NT2/D1 (cell line): ENCODE results near the gene TALDO1.

Experiments
- DNase-seq: peaks from one replicate; pipeline ENCODE4 v3.0.0-alpha.2; 2011; ENCODE audit warnings: low read depth, low spot score
- H3K27me3 ChIP-seq: 2 replicates; pipeline ENCODE4 v1.6.0; 2011; ENCODE audit warnings: mild to moderate bottlenecking; ENCODE audit not compliant: insufficient read length, insufficient read depth
- H3K36me3 ChIP-seq: 2 replicates; pipeline ENCODE4 v1.6.1; 2011; ENCODE audit warnings: mild to moderate bottlenecking, low read length, mixed read lengths; ENCODE audit not compliant: insufficient read depth, insufficient read length
- H3K4me1 ChIP-seq: 2 replicates; pipeline ENCODE4 v1.5.1; 2011; ENCODE audit not compliant: insufficient read depth, insufficient read length
- H3K4me3 ChIP-seq: 2 replicates; pipeline ENCODE4 v1.5.1; 2011; ENCODE audit warnings: low read depth; ENCODE audit not compliant: insufficient read length
- H3K9ac ChIP-seq: 2 replicates; pipeline ENCODE4 v1.6.0; 2011; ENCODE audit warnings: low read depth; ENCODE audit not compliant: insufficient read length
- H3K9me3 ChIP-seq: 2 replicates; pipeline ENCODE4 v1.5.1; 2011; ENCODE audit warnings: mild to moderate bottlenecking, low read length; ENCODE audit not compliant: insufficient read depth
- SUZ12 ChIP-seq: IDR thresholded peaks from 2 replicates; pipeline ENCODE4 v1.6.1; 2011; ENCODE audit not compliant: insufficient read length, insufficient read depth; ENCODE audit errors: extremely low read depth
- YY1 ChIP-seq: IDR thresholded peaks from 2 replicates; pipeline ENCODE4 v1.6.1; 2011; ENCODE audit not compliant: insufficient read length, insufficient read depth
- ZNF274 ChIP-seq: IDR thresholded peaks from 2 replicates; pipeline ENCODE4 v1.6.1; 2011; ENCODE audit warnings: mild to moderate bottlenecking, low read depth, low read length

Gene TALDO1

DNA sequence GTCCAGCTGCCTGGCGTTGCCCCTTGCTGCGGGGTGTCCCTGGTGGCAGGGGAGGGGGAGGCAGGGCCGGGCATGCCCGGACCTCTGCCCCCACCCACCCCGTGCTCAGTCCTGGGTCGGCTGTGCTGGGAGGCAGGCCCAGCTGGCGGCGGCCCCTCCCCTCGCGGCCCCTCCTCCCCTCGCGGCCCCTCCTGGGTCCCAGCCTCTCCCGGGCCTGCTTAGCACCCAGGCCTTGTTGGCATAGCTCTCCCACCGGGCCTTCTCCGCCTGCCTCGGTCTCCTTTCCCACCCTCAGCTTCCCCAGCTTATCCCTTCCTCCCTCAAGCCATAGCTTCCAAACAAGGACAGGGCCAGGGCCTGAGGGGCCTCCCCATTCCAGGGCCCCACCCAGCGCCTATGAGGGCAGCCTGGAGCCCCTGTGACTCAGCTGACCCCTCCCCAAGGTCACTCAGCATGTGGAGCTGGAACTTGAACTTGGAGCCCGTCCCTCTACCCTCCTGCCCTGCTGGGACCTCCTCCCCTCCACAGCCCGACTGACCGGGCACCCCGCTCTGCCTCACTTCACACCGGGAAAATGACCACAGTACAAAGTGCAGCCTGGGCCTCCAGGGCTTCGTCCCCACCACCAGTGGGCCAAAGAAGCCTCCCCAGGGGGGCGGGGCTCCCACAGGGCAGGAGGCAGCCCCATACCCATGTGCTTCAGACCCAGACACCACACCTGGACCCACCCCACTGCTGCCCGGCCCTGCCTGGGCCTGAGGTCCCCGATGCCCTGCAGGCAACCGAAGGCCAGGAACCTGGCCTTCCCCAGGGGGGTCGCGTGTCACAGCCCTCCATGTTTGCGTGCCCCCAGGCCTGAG is 40.1 kb upstream of the TALDO1 start:
- H3K9ac ChIP-seq = peak overlapping the region; percentile 90
- H3K9me3 ChIP-seq = no peaks in the 10 kb centered on the region
- peaks cover 7% of the 10 kb centered on the region for H3K27me3 ChIP-seq
- TF ChIP-seq YY1 (no peak), SUZ12 (no peak), ZNF274 (no peak)
- H3K36me3 ChIP-seq = peaks cover 39% of the 10 kb centered on the region
- H3K4me3 ChIP-seq = peak overlapping the region; percentile 53
- no peak for DNase-seq
- H3K4me1 ChIP-seq = peaks cover 42% of the 10 kb centered on the region

GRCh38 chr11:707817-708420 is 39.3 kb upstream of the TALDO1 start:
- peak overlapping the region; percentile 90 for H3K9ac ChIP-seq
- no peak for DNase-seq
- no peak for TF ChIP-seq YY1
- TF ChIP-seq ZNF274 = no peak
- no peak for TF ChIP-seq SUZ12

DNA sequence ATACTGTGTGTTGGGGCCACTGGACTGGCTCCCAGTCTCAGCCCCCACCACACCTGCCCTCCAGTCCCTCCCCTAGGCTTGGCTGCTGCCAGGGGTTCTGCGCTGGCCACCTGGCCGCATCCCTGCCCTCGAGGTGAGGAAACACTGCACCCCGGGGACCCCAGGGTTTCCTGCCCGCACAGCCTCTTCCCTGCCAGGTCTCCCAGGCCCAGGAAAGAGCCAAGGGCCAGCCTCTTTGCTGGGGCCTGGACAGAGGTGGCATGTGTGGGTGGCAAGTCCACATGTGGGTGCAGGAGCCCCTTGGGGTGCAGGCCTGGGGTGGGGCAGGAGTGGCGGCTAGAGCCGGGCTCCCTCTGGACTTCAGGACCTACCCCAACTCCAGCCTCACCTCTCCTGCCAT is 38.8 kb upstream of the TALDO1 start:
- Histone ChIP-seq H3K9ac (peak overlapping the region; percentile 67), H3K9me3 (no peaks in the 10 kb centered on the region), H3K4me3 (no peak overlapping the region), H3K27me3 (peaks cover 7% of the 10 kb centered on the region), H3K36me3 (peaks cover 27% of the 10 kb centered on the region), H3K4me1 (peaks cover 40% of the 10 kb centered on the region)
- no peak for TF ChIP-seq SUZ12
- TF ChIP-seq YY1 = no peak
- TF ChIP-seq ZNF274 = no peak
- DNase-seq = no peak

More at GRCh38 chr11:707817-708420, 39.3 kb upstream of the TALDO1 start:
- Histone ChIP-seq H3K9me3 (no peaks in the 10 kb centered on the region), H3K4me1 (peaks cover 37% of the 10 kb centered on the region), H3K36me3 (peaks cover 33% of the 10 kb centered on the region), H3K4me3 (no peak overlapping the region), H3K27me3 (peaks cover 7% of the 10 kb centered on the region)

DNA sequence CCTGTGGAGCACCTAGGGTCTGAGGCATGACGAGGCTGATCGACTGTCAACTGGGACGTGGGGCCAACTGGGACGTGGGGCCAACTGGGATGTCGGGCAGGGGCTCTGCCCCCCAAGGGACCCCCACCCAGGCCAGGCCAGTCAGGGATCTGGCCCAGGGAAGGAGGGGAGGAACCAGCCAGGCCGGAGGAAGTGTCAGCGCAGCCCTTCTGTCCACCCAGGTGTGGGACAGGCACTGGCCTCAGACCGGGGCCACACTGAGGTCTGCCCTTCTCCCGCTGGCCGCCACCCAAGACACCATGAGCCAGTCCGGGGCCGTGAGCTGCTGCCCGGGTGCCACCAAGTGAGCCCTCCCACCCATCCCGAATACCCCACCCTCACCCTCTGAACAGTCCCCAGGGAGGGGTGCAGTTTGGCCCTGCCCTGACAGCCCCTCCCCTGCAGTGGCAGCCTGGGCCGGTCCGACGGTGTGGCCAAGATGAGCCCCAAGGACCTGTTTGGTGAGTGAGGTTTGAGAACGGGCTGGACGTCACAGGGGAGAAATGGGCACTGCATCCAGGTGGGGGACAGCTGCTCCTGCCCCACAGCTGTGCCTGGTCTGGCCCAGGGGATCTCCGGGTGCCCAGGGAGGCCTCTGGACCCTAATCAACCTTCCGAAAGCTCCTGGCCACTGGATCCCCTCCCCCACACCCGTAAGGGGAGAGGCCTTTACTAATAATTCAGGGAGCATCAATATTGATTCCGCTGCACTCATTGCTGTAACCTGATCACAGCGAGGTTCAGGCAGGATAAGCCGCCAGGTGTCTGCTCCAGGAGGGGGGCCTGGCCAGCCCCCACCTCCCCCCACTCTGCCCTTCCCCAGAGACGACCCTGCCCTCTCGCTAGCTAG is 37.9 kb upstream of the TALDO1 start:
- TF ChIP-seq YY1 (no peak), ZNF274 (no peak), SUZ12 (no peak)
- Histone ChIP-seq H3K36me3 (peaks cover 24% of the 10 kb centered on the region), H3K4me3 (no peak overlapping the region), H3K27me3 (peaks cover 7% of the 10 kb centered on the region), H3K9me3 (no peaks in the 10 kb centered on the region), H3K4me1 (peaks cover 40% of the 10 kb centered on the region), H3K9ac (peak overlapping the region; percentile 61)
- no peak for DNase-seq

GRCh38 chr11:714436-714835 is 32.8 kb upstream of the TALDO1 start:
- Histone ChIP-seq H3K9me3 (no peaks in the 10 kb centered on the region), H3K4me1 (peaks cover 17% of the 10 kb centered on the region), H3K27me3 (peaks cover 3% of the 10 kb centered on the region), H3K4me3 (no peak overlapping the region), H3K9ac (no peak overlapping the region), H3K36me3 (peaks cover 14% of the 10 kb centered on the region)
- TF ChIP-seq SUZ12 = no peak
- no peak for TF ChIP-seq YY1
- TF ChIP-seq ZNF274 = no peak
- no peak for DNase-seq

DNA sequence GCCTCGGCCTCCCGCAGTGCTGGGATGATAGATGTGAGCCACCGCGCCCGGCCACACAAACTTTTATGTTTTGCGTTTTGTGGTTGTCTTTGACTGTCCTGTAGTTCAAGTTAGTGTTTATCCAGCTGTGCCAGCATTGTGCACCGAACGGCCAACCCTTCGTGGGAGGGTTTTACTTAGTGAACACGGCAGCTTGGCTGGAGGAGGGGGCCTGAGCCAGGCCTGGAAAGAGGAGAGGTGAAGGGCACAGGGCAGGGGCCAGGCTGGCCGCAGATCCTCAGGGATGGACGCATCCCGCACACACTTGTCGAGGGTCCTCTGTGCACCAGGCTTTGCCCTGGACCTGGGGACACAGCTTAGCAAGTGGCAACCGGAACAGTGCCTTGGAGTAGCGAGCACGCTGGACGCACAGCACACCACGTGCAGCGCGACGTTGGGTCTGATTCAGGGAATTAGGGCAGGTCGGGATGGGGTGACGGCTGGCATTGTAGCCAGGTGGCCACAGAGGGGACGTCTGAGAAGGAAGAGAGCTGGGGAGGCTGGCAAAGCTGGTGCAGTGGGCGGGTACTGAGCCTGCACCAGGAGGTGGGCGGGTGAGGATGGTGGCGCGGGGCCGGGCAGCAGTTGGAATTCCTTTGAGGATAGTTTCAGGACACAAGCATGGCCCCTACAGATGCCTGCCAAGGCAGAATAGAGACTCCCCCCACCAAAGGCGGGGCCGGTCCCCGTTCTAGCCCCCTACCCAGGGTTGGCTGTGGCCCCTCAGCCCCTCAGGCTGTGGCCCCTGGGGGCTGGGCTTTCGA is 27.8 kb upstream of the TALDO1 start:
- H3K27me3 ChIP-seq = peaks cover 13% of the 10 kb centered on the region
- H3K9ac ChIP-seq = no peak overlapping the region
- no peak for DNase-seq
- H3K36me3 ChIP-seq = peaks cover 29% of the 10 kb centered on the region
- no peak overlapping the region for H3K4me3 ChIP-seq
- no peaks in the 10 kb centered on the region for H3K9me3 ChIP-seq
- peaks cover 14% of the 10 kb centered on the region for H3K4me1 ChIP-seq
- TF ChIP-seq SUZ12 (no peak), ZNF274 (no peak), YY1 (no peak)
